Stimulated activated CD4-positive, alpha-beta T cell treated with anti-CD3 and anti-CD28 coated beads, Interleukin-1b, Interleukin-23, amount 100 ng/mL, for 1 hour (primary cell): ENCODE measurements around the gene ADH1C.
"Not testable (repeated sequence)": the region's sequence is repeated elsewhere in the genome, so short reads cannot be mapped to it uniquely, and the experiment has no call there.

Experiments used
- DNase-seq, 2 donors: peaks; one replicate each; pipeline ENCODE4 v3.0.0-alpha.2; 2020; ENCODE audit warnings: low read depth in 2 of 2

ADH1C gene

DNA sequence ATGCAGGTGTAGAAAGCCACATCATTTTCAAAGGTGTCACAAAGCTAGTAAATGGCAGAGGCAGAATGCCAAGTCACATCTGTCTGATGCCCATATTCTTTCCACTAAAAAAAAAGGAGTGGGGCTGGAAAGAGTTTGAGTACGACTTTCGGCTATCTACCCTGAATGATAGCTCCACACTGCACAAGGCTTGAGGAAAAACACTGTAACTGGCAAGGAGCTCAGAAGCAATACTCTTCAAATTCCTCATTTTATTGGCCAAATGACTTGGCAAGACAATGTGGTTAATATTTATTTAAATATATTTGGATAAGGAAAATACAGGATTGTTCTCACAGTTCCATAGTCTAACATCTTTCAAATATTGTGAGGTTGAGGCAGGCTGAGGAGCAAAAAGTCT is 5.4 kb upstream of the ADH1C start:
- DNase-seq, result no peak

DNA sequence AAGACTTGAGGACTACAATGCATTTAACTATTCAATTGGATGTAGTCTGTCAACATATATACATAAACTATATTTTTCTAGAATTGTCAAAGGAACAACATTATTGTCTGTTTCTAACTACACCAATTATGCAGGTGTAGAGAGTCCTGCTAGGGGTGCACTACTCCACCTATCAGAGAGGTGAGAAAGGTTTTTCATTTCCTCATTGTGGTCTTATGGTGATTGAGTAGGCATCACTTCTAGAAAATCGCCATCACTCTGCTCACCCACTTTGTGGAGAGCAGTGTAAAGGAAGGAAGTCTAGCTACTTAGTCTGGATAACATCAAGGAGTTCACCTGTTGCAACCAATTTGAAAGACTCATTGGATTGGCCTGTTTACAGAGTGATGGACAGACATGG is 4.4 kb upstream of the ADH1C start:
- DNase-seq, result no peak

DNA sequence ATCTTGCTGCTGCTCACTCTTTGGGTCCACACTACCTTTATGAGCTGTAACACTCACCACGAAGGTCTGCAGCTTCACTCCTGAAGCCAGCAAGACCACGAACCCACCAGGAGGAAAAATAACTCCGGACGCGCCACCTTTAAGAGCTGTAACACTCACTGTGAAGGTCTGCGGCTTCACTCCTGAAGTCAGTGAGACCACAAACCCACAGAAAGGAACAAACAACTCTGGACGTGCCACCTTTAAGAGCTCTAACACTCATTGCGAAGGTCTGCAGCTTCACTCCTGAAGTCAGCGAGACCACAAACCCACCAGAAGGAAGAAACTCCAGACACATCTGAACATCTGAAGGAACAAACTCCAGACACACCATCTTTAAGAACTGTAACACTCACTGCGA is 3.6 kb upstream of the ADH1C start:
- not testable (repeated sequence) for DNase-seq

DNA sequence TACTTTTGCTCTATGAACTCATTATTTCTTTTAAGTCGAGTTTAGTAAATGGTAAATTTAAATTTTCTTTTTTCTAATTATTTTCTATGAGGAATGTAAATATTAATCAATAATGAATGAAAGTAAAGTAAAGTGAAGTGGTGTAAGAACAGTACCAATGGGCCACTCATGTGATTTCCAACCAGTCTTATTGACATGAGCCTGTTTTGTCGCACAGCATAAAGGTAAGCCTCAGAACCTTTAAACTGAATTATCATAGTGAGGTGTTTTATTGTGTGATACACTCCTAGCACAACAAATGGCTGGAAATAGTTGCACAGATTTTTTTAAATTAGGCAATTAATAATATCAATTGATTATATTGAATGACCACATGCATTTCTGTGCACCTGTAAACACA is 1.1 kb downstream of the ADH1C start:
- no peak for DNase-seq

DNA sequence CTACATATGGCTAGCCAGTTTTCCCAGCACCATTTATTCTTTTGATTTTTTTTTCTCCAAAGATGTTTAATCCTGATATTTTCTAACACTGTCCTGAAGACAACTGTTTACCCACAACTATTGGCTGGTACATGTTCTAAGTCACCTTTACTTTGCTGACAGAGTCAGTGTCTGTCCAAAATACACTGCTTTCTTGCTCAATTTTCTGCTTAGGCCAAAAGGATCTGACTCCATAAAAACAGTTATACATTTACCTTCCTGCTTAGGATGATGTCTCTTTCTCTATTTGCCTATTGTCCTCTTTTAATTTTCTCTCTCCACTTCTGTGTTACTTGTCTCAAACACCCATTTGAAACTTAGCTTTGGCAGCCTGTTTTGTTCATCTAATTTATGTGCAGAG is 3.2 kb downstream of the ADH1C start:
- DNase-seq, result no peak

DNA sequence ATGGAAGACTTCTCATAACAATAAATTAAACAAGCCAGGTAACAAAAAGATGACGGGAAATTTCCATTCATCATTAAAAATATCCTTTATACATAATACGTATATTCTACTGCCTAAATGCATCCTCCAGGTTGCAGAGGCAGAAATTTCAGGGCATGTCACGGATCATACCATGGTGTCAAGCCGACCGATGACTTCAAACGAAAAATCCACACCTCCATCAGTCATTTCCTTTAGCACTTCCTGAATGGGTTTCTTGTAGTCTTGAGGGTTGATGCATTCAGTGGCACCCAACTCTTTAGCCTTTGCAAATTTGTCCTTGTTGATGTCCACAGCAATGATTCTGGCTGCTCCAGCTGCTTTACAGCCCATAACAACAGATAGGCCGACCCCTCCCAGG is 9.9 kb downstream of the ADH1C start:
- DNase-seq, result not testable (repeated sequence)

DNA sequence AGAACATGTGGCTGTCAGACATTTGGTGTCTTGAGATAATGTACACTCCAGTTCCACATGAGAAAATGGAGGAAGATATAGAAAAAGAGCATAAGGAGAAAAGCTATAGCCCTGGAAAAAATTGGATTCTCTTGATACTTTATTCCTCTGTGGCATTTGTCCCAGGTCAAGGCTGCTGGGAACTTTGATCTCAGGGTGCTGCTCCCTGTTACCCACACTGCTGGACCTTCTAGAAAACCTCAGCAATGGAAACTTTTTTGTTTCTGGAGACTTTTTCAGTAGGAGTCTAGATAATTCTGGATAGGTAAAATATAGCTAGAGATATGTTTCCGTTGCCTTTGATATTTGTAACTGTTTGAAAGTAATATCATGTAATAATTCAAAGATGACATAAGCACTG is 11.1 kb downstream of the ADH1C start:
- no peak for DNase-seq

DNA sequence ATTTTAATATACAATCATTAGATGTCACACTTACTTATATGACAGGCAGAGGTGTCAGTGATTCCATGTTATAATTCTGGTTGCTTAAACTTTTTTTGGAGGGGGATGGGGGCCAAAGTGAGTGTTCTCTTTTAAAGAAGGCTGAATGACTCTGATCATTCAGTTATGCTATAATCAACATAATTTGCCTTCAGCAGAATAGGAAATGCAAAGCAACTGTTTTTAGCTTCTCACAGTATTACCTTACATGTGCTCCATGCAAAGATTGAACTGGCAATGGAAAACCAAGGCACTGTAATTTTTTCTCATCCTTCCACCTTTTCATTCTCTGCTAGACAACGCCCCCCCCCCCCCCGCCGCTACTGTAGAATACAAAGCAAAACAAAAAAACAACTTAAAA is 13.4 kb downstream of the ADH1C start:
- DNase-seq, result no peak

DNA sequence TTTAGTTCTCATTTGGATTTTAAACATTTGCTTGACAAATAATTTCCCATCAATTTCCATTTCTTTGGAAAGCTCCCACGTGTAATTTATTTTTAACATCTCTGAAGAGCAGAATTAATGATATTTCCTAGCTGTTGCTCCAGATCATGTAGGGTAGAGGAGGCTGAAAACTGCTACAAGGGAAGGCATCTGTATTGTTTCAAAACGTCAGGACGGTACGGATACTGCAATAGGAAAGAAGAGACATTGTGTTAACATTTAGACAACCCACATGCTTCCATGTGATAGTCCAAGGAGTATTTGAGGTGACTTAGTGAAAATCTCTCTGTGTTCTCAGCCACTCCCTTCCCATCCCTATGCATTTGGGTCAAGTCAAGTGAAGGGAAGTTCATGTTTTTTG is 16.0 kb downstream of the ADH1C start:
- DNase-seq, result no peak

DNA sequence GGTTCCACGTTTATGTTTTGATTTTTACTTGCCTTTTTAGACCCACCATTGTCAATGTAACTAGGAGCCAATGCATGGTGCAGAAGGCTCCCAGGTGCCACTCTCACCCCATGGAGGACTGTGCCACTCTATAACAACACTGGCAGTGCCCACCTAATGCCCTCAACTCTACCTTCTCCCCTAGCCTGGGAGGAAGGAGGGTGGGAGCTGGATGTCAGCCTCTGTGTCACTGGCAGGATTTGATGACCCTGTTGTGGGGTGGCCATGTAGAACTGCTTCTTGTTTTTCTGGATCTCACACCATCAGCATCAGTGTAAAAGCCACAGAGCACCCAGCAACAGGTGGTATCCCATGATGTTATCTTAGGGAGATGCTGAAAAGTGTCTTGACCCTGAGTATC is 17.7 kb downstream of the ADH1C start:
- DNase-seq, result no peak

DNA sequence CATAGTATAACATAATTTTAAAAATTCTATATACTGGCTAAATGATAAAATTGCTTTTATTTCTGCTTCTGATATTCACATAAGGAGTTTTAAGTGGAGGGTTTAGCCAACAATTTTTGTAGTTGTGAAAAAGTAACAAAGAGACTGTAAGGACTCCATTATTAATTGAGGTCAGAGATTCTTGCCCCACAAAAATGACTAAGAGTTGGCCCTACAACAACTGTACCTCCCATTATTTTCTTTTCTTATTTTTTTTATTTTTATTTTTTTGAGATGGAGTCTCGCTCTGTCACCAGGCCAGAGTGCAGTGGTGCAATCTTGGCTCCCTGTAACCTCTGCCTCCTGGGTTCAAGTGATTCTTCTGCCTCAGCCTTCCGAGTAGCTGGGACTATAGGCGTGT is 21.9 kb downstream of the ADH1C start:
- no peak for DNase-seq

DNA sequence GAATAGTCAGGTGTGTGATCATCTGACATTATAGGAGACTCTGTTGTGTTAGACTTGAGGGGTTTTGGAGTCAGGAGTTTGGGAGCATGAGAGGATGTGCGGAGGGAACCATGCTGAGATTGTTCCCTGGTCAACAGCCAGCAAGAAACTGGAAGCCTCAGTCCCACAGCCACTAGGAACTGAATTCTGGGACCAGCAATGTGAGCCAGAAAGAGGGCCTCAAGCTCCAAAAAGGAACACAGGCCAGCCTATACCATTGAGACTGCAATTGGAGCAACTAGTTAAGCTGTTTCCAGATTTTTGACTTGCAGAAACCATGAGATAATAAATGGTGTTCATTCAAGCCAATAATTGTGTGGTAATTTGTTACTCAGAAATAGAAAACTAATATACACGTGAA is 22.7 kb downstream of the ADH1C start:
- no peak for DNase-seq

DNA sequence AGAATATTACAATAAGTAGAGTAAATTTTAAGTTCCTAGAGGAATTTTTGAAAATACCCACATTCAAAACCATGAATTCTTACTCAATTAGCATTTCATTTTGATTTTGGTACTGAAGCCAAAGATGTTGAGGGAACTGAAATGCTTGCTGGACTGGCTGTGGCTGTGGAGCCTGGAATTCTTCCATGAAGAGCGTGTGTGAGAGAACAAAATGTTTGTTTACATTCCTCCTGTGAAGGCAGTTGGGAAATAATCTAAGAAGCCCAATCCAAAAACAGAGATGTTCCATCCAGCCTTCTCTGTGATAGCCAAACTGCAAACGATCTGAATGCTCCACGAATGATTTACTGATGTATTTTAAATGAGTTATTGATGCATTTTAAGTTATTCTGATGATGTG is 27.6 kb downstream of the ADH1C start:
- DNase-seq, result no peak

DNA sequence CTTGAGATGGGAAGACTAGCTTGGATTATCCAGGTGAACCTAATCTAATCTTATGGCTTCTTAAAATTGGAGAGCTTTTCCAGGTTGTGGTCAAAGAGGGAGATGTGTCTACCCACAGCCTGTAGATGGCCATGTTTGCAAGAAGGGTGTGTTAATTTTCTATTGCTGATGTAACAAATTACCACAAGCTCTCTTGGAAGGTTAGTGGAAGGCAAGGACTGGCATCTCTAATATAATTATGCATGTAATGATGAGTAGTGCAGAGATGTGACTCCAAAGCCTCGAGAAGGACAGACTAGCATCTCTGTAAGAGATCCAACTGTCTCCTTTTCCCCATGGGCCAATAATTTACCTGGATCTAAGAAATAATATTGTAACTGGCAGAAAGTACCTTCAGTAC is 28.2 kb downstream of the ADH1C start:
- no peak for DNase-seq

DNA sequence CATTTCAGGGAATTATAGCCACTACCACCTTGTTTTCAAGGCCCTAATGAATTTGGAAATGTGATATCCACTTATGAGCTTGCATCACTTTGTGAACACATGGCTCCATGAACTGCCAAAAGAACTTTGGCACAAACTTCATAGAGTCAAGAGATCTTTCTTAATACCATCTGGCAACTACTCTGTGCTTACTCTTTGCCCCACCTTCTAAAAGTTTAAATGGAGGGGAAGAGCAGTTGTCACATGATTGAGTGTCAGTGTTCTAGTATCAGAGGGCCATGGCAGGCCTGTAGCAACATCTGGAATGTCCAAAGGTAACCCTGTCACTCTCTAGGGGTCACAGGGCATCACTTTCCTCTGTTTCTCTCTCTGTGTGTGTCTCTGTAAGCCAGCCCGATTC is 28.8 kb downstream of the ADH1C start:
- no peak for DNase-seq

DNA sequence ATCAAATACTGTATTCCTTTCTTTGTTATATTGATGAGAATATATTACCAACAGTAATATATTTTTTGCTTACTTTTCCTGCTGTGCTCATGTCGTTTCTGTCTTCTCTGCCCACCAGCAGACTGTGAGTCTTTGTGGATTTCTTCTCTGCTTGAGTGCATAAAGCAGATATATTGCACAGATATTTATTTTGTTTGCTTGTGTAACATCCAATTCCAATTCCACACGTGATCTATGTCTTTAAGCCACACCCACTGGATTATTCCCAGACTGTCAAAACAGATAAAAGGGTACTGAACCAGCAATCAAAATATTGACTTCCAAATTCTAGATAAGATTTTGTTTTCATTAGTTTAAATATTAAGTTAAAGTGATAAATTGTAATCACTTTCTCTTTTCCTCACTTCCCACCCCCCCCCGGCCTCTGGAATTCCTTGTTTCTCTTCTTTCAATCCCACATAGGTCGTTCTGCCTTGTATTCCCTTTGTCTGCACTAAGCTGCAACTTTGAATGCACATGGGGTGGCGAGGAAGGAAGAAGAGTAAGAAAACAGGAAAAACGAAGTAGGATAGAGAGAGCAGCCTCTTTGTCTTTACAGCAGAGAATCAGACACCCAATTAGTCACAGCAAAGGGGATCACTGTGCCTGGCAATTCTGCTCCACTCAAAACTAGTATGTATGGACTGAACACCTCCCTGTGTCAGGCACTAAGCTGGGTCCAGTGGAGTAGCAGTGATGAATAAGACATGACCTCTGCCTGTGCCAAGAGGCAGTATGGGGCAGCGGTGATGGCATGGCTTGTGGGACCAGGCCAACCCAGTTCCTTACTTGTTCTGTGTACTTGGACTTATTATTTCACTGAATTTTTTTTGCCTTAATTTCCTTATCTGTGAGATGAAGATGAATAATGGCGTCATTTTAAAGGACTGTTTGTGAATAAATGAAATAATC is 31.0 kb downstream of the ADH1C start, which contains the start of gene ADH1B:
ADH1B (minus strand) TSS at position 161 of the 951 bp plus-strand sequence; CDS start at position 91, 70 bp downstream.
- DNase-seq, result no peak

DNA sequence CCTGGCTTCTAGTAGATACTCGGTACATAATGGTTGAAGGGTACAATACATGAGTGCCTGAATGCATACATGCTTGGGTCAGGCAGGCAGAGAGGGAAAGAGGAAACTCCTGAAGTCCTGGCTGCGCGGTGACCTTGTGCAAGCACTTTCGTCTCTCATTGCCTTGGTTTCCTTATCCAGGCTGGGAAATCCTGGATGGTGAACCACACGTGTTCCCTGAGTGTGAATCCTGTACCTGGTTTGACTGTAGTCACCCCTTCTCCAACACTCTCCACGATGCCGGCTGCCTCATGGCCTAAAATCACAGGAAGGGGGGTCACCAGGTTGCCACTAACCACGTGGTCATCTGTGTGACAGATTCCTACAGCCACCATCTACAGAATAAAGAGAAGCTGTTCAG is 34.7 kb downstream of the ADH1C start:
- DNase-seq, result not testable (repeated sequence)

DNA sequence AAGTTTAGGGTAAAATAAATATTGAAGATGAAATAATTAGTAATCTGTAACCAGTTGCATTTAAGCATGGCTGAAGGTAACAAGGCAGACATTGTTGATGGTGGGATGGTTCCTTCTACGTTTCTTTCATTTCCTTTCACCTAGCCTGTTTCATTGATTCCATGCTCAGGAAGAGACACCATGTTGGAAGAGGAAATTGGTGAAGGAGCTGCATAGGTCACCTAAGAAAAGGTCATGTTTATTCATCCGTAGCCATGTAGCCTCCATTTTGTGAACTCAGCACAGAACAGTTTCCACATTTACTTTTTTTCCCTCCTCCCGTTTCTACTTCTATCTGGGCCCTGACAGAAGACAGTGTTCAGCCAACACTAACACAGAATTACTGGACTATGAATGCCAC is 35.2 kb downstream of the ADH1C start:
- DNase-seq, result no peak

DNA sequence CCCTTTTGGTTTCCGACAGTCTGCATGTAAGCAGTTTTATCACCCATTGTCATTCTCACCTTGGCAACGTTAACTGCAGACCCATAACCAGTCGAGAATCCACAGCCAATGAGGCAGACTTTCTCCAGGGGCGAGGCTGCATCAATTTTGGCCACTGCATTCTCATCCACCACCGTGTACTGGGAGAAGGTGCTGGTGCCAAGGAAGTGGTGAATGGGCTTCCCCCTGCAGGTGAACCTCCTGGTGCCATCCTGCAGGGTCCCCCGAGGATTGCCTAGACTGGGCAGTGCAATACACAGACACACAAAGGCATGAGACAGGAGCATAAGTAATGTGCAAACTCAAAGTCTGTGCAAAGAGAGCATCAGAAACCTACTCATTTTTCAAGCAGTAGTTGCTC is 36.7 kb downstream of the ADH1C start:
- no peak for DNase-seq

DNA sequence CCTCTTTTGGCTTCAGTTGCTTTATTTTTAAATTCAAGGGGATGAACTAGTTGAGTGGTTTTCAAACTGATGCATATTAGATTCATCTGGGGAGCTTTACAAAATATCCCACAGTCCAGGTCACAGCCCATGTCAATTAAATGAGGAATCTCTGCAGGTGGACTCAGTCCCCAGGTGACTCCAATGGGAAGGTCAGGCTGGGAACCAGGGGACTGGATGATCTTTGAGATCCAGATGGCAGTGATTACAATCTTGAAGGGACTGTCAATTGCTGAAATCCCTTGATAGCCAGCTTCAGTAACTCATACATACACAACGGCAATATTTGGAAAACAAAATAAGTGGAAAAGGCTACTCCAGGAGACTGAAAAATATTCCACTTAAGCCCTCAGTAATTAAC is 38.3 kb downstream of the ADH1C start:
- no peak for DNase-seq

DNA sequence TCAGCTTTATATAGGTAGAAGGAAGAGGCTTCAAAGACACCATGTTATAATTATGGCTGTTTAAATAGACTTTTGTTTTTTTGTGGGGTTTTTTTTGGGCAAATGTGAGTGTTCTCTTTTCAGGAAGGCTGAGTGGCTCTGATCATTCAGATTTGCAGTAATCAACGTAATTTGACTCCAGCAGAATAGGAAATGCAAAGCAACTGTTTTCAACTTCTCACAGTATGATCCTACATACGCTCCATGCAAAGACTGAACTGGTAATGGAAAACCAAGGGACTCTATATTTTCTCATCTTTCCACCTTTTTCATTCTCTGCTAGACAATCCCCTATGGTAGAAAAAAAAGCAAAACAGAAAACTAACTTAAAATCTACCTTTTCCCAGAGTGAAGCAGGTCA is 42.2 kb downstream of the ADH1C start:
- DNase-seq, result no peak

DNA sequence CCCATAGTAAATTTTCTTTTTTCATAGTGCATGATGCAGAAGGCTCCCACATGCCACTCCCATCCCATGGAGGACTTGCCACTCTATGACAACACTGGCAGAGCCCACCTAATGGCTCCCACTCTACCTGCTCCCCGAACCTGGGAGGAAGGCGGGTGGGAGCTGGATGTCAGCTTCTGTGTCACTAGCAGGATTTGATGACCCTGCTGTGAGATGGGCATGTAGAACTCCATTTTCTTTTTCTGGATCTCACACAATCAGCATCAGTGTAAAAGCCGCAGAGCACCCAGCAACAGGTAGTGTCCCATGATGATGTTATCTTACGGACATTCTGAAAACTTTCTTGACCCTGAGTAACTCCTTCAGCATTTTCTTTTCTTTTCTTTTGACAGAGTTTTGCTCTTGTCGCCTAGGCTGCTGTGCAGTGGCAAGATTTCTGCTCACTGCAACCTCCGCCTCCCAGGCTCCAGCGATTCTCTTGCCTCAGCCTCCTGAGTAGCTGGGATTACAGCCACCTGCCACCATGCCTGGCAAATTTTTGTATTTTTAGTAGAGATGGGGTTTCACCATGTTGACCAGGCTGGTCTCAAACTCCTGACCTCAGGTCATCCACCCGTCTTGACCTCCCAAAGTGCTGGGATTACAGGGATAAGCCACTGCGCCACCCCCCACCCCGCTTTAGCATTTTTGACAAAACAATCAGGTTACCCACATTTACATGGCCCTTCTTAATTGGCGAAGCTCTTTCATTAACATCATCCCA is 46.7 kb downstream of the ADH1C start:
- DNase-seq, result no peak
